HepG2 (cell line): ENCODE measurements around the gene FAM81A. TPM values are rescaled to one million over a fixed set of nuclear protein-coding genes. Genes with fewer than 3 reads are reported as not detected.

Source experiments
- ATAC-seq: fragments of 200-7000 bp; cut with Tn5 transposase; 3 replicates; pipeline ENCODE4 v1.9.1; 2020; ENCODE audit warnings: mild to moderate bottlenecking, moderate library complexity
- BruUV-seq: library from RNA; stranded (reverse); fragments of 400-500 nt; replicated peaks from 2 replicates; lab custom pipeline; 2021; lab: Mats Ljungman, UMichigan
- CTCF ChIA-PET: fragments of 300-600 bp; formaldehyde crosslinking; extraction: SDS; loops from one replicate; lab custom pipeline; 2021; ENCODE audit warnings: low total read pairs, inconsistent platforms, low intra/inter-chr PET ratio; lab: Yijun Ruan, JAX
- POLR2A ChIA-PET: fragments of 350-600 bp; sonication (Branson Sonifier 250); formaldehyde crosslinking; loops from one replicate; lab custom pipeline; 2020; ENCODE audit warnings: antibody characterized with exemption, inconsistent platforms; lab: Yijun Ruan, JAX
- DNase-seq: peaks from one replicate; pipeline ENCODE4 v3.0.0-alpha.2; 2015; ENCODE audit warnings: low spot score
- FAIRE-seq: peaks from 3 replicates; lab custom pipeline; 2011; peaks lifted over from hg19 to GRCh38; lab: Jason Lieb, UNC
- H2AFZ ChIP-seq: one replicate; pipeline ENCODE4 v1.6.1; 2011; ENCODE audit warnings: low read length, inconsistent platforms
- H3K27ac ChIP-seq: fragments of 300-600 bp; 3 replicates; pipeline ENCODE4 v1.8.0; 2011; ENCODE audit warnings: mixed run types, mild to moderate bottlenecking, mixed read lengths, low read length, inconsistent platforms; ENCODE audit not compliant: insufficient read depth; ENCODE audit errors: extremely low read length
- H3K27me3 ChIP-seq, 2 experiments: fragments of 200-600 bp in 1 of 2; 2 replicates in 1 of 2; 3 replicates in 1 of 2; pipeline versions ENCODE4 v1.6.0 to v1.8.0; 2011; ENCODE audit warnings: low read length in 2 of 2, mild to moderate bottlenecking in 2 of 2, moderate library complexity in 2 of 2, inconsistent platforms in 1 of 2; ENCODE audit not compliant: insufficient read depth in 2 of 2, control insufficient read depth in 1 of 2
- H3K36me3 ChIP-seq, 2 experiments: fragments of 200-600 bp in 1 of 2; replicated peaks in 1 of 2; 2 replicates in 1 of 2; 3 replicates in 1 of 2; pipeline versions ENCODE4 v1.5.1 to v1.8.0; 2011; ENCODE audit warnings: low read length in 2 of 2, inconsistent platforms in 1 of 2; ENCODE audit not compliant: insufficient read depth in 2 of 2, control insufficient read depth in 1 of 2
- H3K4me1 ChIP-seq: 2 replicates; pipeline ENCODE4 v1.5.1; 2012; ENCODE audit warnings: low read length, inconsistent platforms; ENCODE audit not compliant: insufficient read depth
- H3K4me2 ChIP-seq: 2 replicates; pipeline ENCODE4 v1.6.0; 2011; ENCODE audit warnings: low read depth, low read length, inconsistent platforms
- H3K4me3 ChIP-seq, 3 experiments: fragments of 200-600 bp in 1 of 3; sonication (generic), shearing (Covaris generic) in 1 of 3; replicated peaks in 1 of 3; 2 replicates each; pipeline ENCODE4 v1.5.1; 2011 to 2016; ENCODE audit warnings: low read length in 3 of 3, inconsistent platforms in 2 of 3, low read depth in 2 of 3, mild to moderate bottlenecking in 2 of 3, control low read depth in 1 of 3, mixed read lengths in 1 of 3; ENCODE audit not compliant: insufficient read depth in 1 of 3
- H3K79me2 ChIP-seq: one replicate; pipeline ENCODE4 v1.6.1; 2011; ENCODE audit warnings: low read length, inconsistent platforms; ENCODE audit not compliant: insufficient read depth
- H3K9ac ChIP-seq: 2 replicates; pipeline ENCODE4 v1.6.0; 2011; ENCODE audit warnings: mild to moderate bottlenecking, low read depth, low read length, inconsistent platforms; ENCODE audit not compliant: insufficient read depth
- H3K9me3 ChIP-seq: 2 replicates; pipeline ENCODE4 v1.5.1; 2012; ENCODE audit warnings: mild to moderate bottlenecking, low read length
- H4K20me1 ChIP-seq: 2 replicates; pipeline ENCODE4 v1.6.0; 2011; ENCODE audit warnings: inconsistent platforms, mild to moderate bottlenecking, low read length, moderate library complexity; ENCODE audit not compliant: insufficient read depth
- GLI4 ChIP-seq: sonication (generic); formaldehyde crosslinking; IDR thresholded peaks from 2 replicates; pipeline ENCODE4 v1.5.1; 2020; ENCODE audit warnings: missing genetic modification reagents, mild to moderate bottlenecking, moderate library complexity, borderline replicate concordance
- HMG20A ChIP-seq: IDR thresholded peaks from 2 replicates; pipeline ENCODE4 v1.6.1; 2016; ENCODE audit warnings: borderline replicate concordance
- TOE1 ChIP-seq: sonication (generic); formaldehyde crosslinking; IDR thresholded peaks from 2 replicates; pipeline ENCODE4 v1.4.0; 2020; ENCODE audit warnings: mild to moderate bottlenecking, missing genetic modification reagents
- U2AF1 ChIP-seq: fragments of 200-400 bp; formaldehyde crosslinking; optimal IDR thresholded peaks from 2 replicates; pipeline ENCODE3; 2017; ENCODE audit warnings: mild to moderate bottlenecking, low read depth, low read length
- ZFP1 ChIP-seq: IDR thresholded peaks from 2 replicates; pipeline ENCODE4 v1.6.1; 2016
- ZNF121 ChIP-seq: sonication (generic); formaldehyde crosslinking; IDR thresholded peaks from 2 replicates; pipeline ENCODE4 v1.5.0; 2020; ENCODE audit warnings: mild to moderate bottlenecking, missing genetic modification reagents
- ZNF235 ChIP-seq: sonication (generic); formaldehyde crosslinking; IDR thresholded peaks from 2 replicates; pipeline ENCODE4 v1.8.1; 2023; ENCODE audit warnings: mild to moderate bottlenecking, missing genetic modification reagents, borderline replicate concordance
- ZNF546 ChIP-seq: sonication (generic); formaldehyde crosslinking; conservative IDR thresholded peaks from 2 replicates; pipeline ENCODE4 v1.8.1; 2023; ENCODE audit warnings: mild to moderate bottlenecking, missing genetic modification reagents
- ZNF562 ChIP-seq: sonication (generic); formaldehyde crosslinking; IDR thresholded peaks from 2 replicates; pipeline ENCODE4 v1.8.0; 2022; ENCODE audit warnings: missing genetic modification reagents, borderline replicate concordance
- ZNF7 ChIP-seq: IDR thresholded peaks from 2 replicates; pipeline ENCODE4 v1.6.1; 2016; ENCODE audit warnings: missing biosample characterization, missing genetic modification reagents
- ZSCAN31 ChIP-seq: sonication (generic); formaldehyde crosslinking; IDR thresholded peaks from 2 replicates; pipeline ENCODE4 v1.5.0; 2020; ENCODE audit warnings: low read depth, mild to moderate bottlenecking, missing genetic modification reagents
- WGBS: methylation state at CpG from one replicate; pipeline ENCODE4 v1.1.6; 2017; ENCODE audit warnings: low lambda C conversion rate; 5-methylcytosine and 5-hydroxymethylcytosine counted together
- in situ Hi-C: cut with HindIII; loops from 2 replicates; pipeline ENCODE4 v1.10.0; 2017; ENCODE audit warnings: low pct_unique_long_range_greater_than_20kb; ENCODE audit not compliant: extremely low pct_ligation_motif_present
- intact Hi-C: fragments of 100-400 bp; cut with micrococcal nuclease; formaldehyde crosslinking; loops from one replicate; pipeline ENCODE4 v1.10.0; 2022; ENCODE audit not compliant: unreplicated experiment
- polyA plus RNA-seq, 8 experiments: library from polyadenylated mRNA; depleted of rRNA in 3 of 8; stranded (reverse) in 7 of 8; unstranded in 1 of 8; fragments of >200 nt; fragmentation: Illumina TruSeq in 4 of 8; extraction: Trizol in 4 of 8; gene quantifications; 2 replicates each; pipeline versions ENCODE4 v1.2.1 to v1.2.3, GENCODE V29; 2011 to 2016; ENCODE audit warnings: low read depth in 4 of 8, missing spikeins in 1 of 8, mixed read lengths in 1 of 8; ENCODE audit not compliant: insufficient read depth in 1 of 8
- total RNA-seq, 5 experiments: library from RNA; depleted of rRNA; stranded (reverse); fragments of >200 nt; fragmentation: Illumina TruSeq; extraction: Trizol; gene quantifications; 2 replicates each; pipeline ENCODE4 v1.2.3, GENCODE V29; 2016; ENCODE audit warnings: low read depth in 1 of 5
- TF ChIP-seq, protein P1 (sequence below): sonication (generic); formaldehyde crosslinking; IDR thresholded peaks from 2 replicates; pipeline ENCODE4 v1.8.1; 2023; ENCODE audit warnings: missing genetic modification reagents, inconsistent platforms, borderline replicate concordance
- TF ChIP-seq, protein P2 (sequence below): IDR thresholded peaks from 2 replicates; pipeline ENCODE4 v1.4.0; 2020; ENCODE audit warnings: mild to moderate bottlenecking, missing genetic modification reagents
- TF ChIP-seq, protein P3 (sequence below): IDR thresholded peaks from 2 replicates; pipeline ENCODE4 v1.6.1; 2012; ENCODE audit warnings: inconsistent platforms
- TF ChIP-seq, protein P4 (sequence below): sonication (generic); formaldehyde crosslinking; IDR thresholded peaks from 2 replicates; pipeline ENCODE4 v1.5.0; 2020; ENCODE audit warnings: mild to moderate bottlenecking, missing genetic modification reagents

The FAM81A gene
- total and polyA plus RNA-seq, 2 of the 13 experiments (the other 11 are each of a cell fraction or from before 2014, with no cell fraction given) = 0.09 TPM; not detected in 1

DNA sequence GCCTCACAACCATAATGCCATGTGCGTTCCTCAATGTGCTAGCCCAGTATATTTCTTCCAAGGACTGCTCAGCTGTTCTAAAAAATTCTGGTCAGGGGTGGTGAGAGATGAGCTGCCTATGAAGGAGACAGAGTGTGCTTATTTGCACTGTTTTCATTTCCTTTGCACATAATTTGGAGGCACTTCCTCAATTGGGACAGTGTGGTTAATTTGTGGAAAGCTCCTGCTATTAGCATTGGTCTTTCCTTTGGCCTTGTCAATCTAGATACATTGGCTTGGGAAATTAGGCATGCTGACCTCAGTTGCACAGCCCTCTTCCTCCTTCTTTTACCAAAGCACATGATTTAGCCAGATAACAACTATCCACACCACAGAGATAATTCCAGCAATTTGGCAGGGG, 9.4 kb downstream of the FAM81A start:
- in situ Hi-C loops = no loop called here
- TF ChIP-seq ZFP1 (CRISPR knock-in tag) = no peak
- no peak for TF ChIP-seq TOE1 (CRISPR knock-in tag)
- TF ChIP-seq, protein P1, sequence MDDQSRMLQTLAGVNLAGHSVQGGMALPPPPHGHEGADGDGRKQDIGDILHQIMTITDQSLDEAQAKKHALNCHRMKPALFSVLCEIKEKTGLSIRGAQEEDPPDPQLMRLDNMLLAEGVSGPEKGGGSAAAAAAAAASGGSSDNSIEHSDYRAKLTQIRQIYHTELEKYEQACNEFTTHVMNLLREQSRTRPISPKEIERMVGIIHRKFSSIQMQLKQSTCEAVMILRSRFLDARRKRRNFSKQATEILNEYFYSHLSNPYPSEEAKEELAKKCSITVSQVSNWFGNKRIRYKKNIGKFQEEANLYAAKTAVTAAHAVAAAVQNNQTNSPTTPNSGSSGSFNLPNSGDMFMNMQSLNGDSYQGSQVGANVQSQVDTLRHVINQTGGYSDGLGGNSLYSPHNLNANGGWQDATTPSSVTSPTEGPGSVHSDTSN (CRISPR knock-in tag) = no peak
- no peak for TF ChIP-seq ZNF546 (CRISPR knock-in tag)
- no peak for TF ChIP-seq ZNF121
- TF ChIP-seq GLI4 (CRISPR knock-in tag) = no peak
- TF ChIP-seq HMG20A (CRISPR knock-in tag) = no peak
- TF ChIP-seq ZNF562 (CRISPR knock-in tag) = no peak
- TF ChIP-seq ZNF7 (CRISPR knock-in tag) = no peak
- TF ChIP-seq, protein P2, sequence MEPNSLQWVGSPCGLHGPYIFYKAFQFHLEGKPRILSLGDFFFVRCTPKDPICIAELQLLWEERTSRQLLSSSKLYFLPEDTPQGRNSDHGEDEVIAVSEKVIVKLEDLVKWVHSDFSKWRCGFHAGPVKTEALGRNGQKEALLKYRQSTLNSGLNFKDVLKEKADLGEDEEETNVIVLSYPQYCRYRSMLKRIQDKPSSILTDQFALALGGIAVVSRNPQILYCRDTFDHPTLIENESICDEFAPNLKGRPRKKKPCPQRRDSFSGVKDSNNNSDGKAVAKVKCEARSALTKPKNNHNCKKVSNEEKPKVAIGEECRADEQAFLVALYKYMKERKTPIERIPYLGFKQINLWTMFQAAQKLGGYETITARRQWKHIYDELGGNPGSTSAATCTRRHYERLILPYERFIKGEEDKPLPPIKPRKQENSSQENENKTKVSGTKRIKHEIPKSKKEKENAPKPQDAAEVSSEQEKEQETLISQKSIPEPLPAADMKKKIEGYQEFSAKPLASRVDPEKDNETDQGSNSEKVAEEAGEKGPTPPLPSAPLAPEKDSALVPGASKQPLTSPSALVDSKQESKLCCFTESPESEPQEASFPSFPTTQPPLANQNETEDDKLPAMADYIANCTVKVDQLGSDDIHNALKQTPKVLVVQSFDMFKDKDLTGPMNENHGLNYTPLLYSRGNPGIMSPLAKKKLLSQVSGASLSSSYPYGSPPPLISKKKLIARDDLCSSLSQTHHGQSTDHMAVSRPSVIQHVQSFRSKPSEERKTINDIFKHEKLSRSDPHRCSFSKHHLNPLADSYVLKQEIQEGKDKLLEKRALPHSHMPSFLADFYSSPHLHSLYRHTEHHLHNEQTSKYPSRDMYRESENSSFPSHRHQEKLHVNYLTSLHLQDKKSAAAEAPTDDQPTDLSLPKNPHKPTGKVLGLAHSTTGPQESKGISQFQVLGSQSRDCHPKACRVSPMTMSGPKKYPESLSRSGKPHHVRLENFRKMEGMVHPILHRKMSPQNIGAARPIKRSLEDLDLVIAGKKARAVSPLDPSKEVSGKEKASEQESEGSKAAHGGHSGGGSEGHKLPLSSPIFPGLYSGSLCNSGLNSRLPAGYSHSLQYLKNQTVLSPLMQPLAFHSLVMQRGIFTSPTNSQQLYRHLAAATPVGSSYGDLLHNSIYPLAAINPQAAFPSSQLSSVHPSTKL = no peak
- TF ChIP-seq, protein P3, sequence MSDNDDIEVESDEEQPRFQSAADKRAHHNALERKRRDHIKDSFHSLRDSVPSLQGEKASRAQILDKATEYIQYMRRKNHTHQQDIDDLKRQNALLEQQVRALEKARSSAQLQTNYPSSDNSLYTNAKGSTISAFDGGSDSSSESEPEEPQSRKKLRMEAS = no peak
- TF ChIP-seq U2AF1 = no peak
- TF ChIP-seq, protein P4, sequence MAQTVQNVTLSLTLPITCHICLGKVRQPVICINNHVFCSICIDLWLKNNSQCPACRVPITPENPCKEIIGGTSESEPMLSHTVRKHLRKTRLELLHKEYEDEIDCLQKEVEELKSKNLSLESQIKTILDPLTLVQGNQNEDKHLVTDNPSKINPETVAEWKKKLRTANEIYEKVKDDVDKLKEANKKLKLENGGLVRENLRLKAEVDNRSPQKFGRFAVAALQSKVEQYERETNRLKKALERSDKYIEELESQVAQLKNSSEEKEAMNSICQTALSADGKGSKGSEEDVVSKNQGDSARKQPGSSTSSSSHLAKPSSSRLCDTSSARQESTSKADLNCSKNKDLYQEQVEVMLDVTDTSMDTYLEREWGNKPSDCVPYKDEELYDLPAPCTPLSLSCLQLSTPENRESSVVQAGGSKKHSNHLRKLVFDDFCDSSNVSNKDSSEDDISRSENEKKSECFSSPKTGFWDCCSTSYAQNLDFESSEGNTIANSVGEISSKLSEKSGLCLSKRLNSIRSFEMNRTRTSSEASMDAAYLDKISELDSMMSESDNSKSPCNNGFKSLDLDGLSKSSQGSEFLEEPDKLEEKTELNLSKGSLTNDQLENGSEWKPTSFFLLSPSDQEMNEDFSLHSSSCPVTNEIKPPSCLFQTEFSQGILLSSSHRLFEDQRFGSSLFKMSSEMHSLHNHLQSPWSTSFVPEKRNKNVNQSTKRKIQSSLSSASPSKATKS = no peak
- no peak for TF ChIP-seq ZSCAN31
- no peak for TF ChIP-seq ZNF235 (CRISPR knock-in tag)
- no peaks in the 10 kb centered on the region for H3K36me3 ChIP-seq

More for the DNA sequence above, 9.4 kb downstream of the FAM81A start:
- POLR2A ChIA-PET = no interaction called here
- Histone ChIP-seq H3K4me3 (no peak overlapping the region), H3K27me3 (peaks cover 1 to 4% of the 10 kb centered on the region in 2 experiments; a peak in 3 of 5 replicates), H4K20me1 (no peaks in the 10 kb centered on the region), H3K4me1 (peaks cover 7% of the 10 kb centered on the region; the same call in 1 of the 2 replicates), H3K4me2 (no peak overlapping the region), H3K9ac (no peak overlapping the region), H3K9me3 (no peaks in the 10 kb centered on the region), H3K79me2 (no peaks in the 10 kb centered on the region), H2AFZ (no peak overlapping the region), H3K27ac (no peak overlapping the region)
- CTCF ChIA-PET = no interaction called here
- no TSS peak for BruUV-seq
- FAIRE-seq = no peak
- DNase-seq = no peak
- WGBS = 80% methylated on average over 1 of the region's 1 CpG
- no peak for ATAC-seq
- intact Hi-C loops = no loop called here
